HepG2 (cell line): ENCODE results near the gene ZNF514. TPM values are rescaled to one million over a fixed set of nuclear protein-coding genes. Genes with fewer than 3 reads are reported as not detected.

Experiments
- ATAC-seq: fragments of 200-7000 bp; cut with Tn5 transposase; 3 replicates; pipeline ENCODE4 v1.9.1; 2020; ENCODE audit warnings: mild to moderate bottlenecking, moderate library complexity
- BruUV-seq: library from RNA; stranded (reverse); fragments of 400-500 nt; replicated peaks from 2 replicates; lab custom pipeline; 2021; lab: Mats Ljungman, UMichigan
- CTCF ChIA-PET: fragments of 300-600 bp; formaldehyde crosslinking; extraction: SDS; loops from one replicate; lab custom pipeline; 2021; ENCODE audit warnings: low total read pairs, inconsistent platforms, low intra/inter-chr PET ratio; lab: Yijun Ruan, JAX
- POLR2A ChIA-PET: fragments of 350-600 bp; sonication (Branson Sonifier 250); formaldehyde crosslinking; loops from one replicate; lab custom pipeline; 2020; ENCODE audit warnings: antibody characterized with exemption, inconsistent platforms; lab: Yijun Ruan, JAX
- DNase-seq: peaks from one replicate; pipeline ENCODE4 v3.0.0-alpha.2; 2015; ENCODE audit warnings: low spot score
- FAIRE-seq: peaks from 3 replicates; lab custom pipeline; 2011; peaks lifted over from hg19 to GRCh38; lab: Jason Lieb, UNC
- H2AFZ ChIP-seq: one replicate; pipeline ENCODE4 v1.6.1; 2011; ENCODE audit warnings: low read length, inconsistent platforms
- H3K27ac ChIP-seq: fragments of 300-600 bp; 3 replicates; pipeline ENCODE4 v1.8.0; 2011; ENCODE audit warnings: mixed run types, mild to moderate bottlenecking, mixed read lengths, low read length, inconsistent platforms; ENCODE audit not compliant: insufficient read depth; ENCODE audit errors: extremely low read length
- H3K27me3 ChIP-seq, 2 experiments: fragments of 200-600 bp in 1 of 2; 2 replicates in 1 of 2; 3 replicates in 1 of 2; pipeline versions ENCODE4 v1.6.0 to v1.8.0; 2011; ENCODE audit warnings: low read length in 2 of 2, mild to moderate bottlenecking in 2 of 2, moderate library complexity in 2 of 2, inconsistent platforms in 1 of 2; ENCODE audit not compliant: insufficient read depth in 2 of 2, control insufficient read depth in 1 of 2
- H3K36me3 ChIP-seq, 2 experiments: fragments of 200-600 bp in 1 of 2; replicated peaks in 1 of 2; 2 replicates in 1 of 2; 3 replicates in 1 of 2; pipeline versions ENCODE4 v1.5.1 to v1.8.0; 2011; ENCODE audit warnings: low read length in 2 of 2, inconsistent platforms in 1 of 2; ENCODE audit not compliant: insufficient read depth in 2 of 2, control insufficient read depth in 1 of 2
- H3K4me1 ChIP-seq: 2 replicates; pipeline ENCODE4 v1.5.1; 2012; ENCODE audit warnings: low read length, inconsistent platforms; ENCODE audit not compliant: insufficient read depth
- H3K4me2 ChIP-seq: 2 replicates; pipeline ENCODE4 v1.6.0; 2011; ENCODE audit warnings: low read depth, low read length, inconsistent platforms
- H3K4me3 ChIP-seq, 3 experiments: fragments of 200-600 bp in 1 of 3; sonication (generic), shearing (Covaris generic) in 1 of 3; replicated peaks in 1 of 3; 2 replicates each; pipeline ENCODE4 v1.5.1; 2011 to 2016; ENCODE audit warnings: low read length in 3 of 3, inconsistent platforms in 2 of 3, low read depth in 2 of 3, mild to moderate bottlenecking in 2 of 3, control low read depth in 1 of 3, mixed read lengths in 1 of 3; ENCODE audit not compliant: insufficient read depth in 1 of 3
- H3K79me2 ChIP-seq: one replicate; pipeline ENCODE4 v1.6.1; 2011; ENCODE audit warnings: low read length, inconsistent platforms; ENCODE audit not compliant: insufficient read depth
- H3K9ac ChIP-seq: 2 replicates; pipeline ENCODE4 v1.6.0; 2011; ENCODE audit warnings: mild to moderate bottlenecking, low read depth, low read length, inconsistent platforms; ENCODE audit not compliant: insufficient read depth
- H3K9me3 ChIP-seq: 2 replicates; pipeline ENCODE4 v1.5.1; 2012; ENCODE audit warnings: mild to moderate bottlenecking, low read length
- H4K20me1 ChIP-seq: 2 replicates; pipeline ENCODE4 v1.6.0; 2011; ENCODE audit warnings: inconsistent platforms, mild to moderate bottlenecking, low read length, moderate library complexity; ENCODE audit not compliant: insufficient read depth
- DNMT3B ChIP-seq: conservative IDR thresholded peaks from 2 replicates; pipeline ENCODE4 v1.6.1; 2016; ENCODE audit warnings: missing biosample characterization, control low read depth
- FOXK1 ChIP-seq: sonication (generic); formaldehyde crosslinking; IDR thresholded peaks from 2 replicates; pipeline ENCODE4 v1.4.0; 2020; ENCODE audit warnings: low read depth, missing genetic modification reagents, borderline replicate concordance
- FOXO4 ChIP-seq: sonication (generic); formaldehyde crosslinking; conservative IDR thresholded peaks from 2 replicates; pipeline ENCODE4 v1.8.1; 2023; ENCODE audit warnings: missing genetic modification reagents
- KDM5A ChIP-seq: fragments of 200-600 bp; sonication (generic); IDR thresholded peaks from 2 replicates; pipeline ENCODE4 v1.7.0; 2018; ENCODE audit warnings: antibody characterized with exemption, mild to moderate bottlenecking, low read length, borderline replicate concordance
- NFE2 ChIP-seq: sonication (generic); formaldehyde crosslinking; IDR thresholded peaks from 2 replicates; pipeline ENCODE4 v1.4.0; 2020; ENCODE audit warnings: missing genetic modification reagents
- POGK ChIP-seq: sonication (generic); formaldehyde crosslinking; conservative IDR thresholded peaks from 2 replicates; pipeline ENCODE4 v1.8.0; 2022; ENCODE audit warnings: mild to moderate bottlenecking, moderate library complexity, missing genetic modification reagents
- ZC3H13 ChIP-seq: sonication (generic); formaldehyde crosslinking; IDR thresholded peaks from 2 replicates; pipeline ENCODE4 v1.8.1; 2023; ENCODE audit warnings: mild to moderate bottlenecking, missing genetic modification reagents, moderate library complexity
- ZNF3 ChIP-seq: IDR thresholded peaks from 2 replicates; pipeline ENCODE4 v1.7.0; 2017; ENCODE audit warnings: inconsistent platforms
- ZNF616 ChIP-seq: sonication (generic); formaldehyde crosslinking; IDR thresholded peaks from 2 replicates; pipeline ENCODE4 v1.5.0; 2020; ENCODE audit warnings: low read depth, mild to moderate bottlenecking, missing genetic modification reagents
- WGBS: methylation state at CpG from one replicate; pipeline ENCODE4 v1.1.6; 2017; ENCODE audit warnings: low lambda C conversion rate; 5-methylcytosine and 5-hydroxymethylcytosine counted together
- in situ Hi-C: cut with HindIII; loops from 2 replicates; pipeline ENCODE4 v1.10.0; 2017; ENCODE audit warnings: low pct_unique_long_range_greater_than_20kb; ENCODE audit not compliant: extremely low pct_ligation_motif_present
- intact Hi-C: fragments of 100-400 bp; cut with micrococcal nuclease; formaldehyde crosslinking; loops from one replicate; pipeline ENCODE4 v1.10.0; 2022; ENCODE audit not compliant: unreplicated experiment
- polyA plus RNA-seq, 8 experiments: library from polyadenylated mRNA; depleted of rRNA in 3 of 8; stranded (reverse) in 7 of 8; unstranded in 1 of 8; fragments of >200 nt; fragmentation: Illumina TruSeq in 4 of 8; extraction: Trizol in 4 of 8; gene quantifications; 2 replicates each; pipeline versions ENCODE4 v1.2.1 to v1.2.3, GENCODE V29; 2011 to 2016; ENCODE audit warnings: low read depth in 4 of 8, missing spikeins in 1 of 8, mixed read lengths in 1 of 8; ENCODE audit not compliant: insufficient read depth in 1 of 8
- total RNA-seq, 5 experiments: library from RNA; depleted of rRNA; stranded (reverse); fragments of >200 nt; fragmentation: Illumina TruSeq; extraction: Trizol; gene quantifications; 2 replicates each; pipeline ENCODE4 v1.2.3, GENCODE V29; 2016; ENCODE audit warnings: low read depth in 1 of 5
- TF ChIP-seq, protein P1 (sequence below): sonication (generic); formaldehyde crosslinking; IDR thresholded peaks from 2 replicates; pipeline ENCODE4 v1.4.0; 2020; ENCODE audit warnings: missing genetic modification reagents, borderline replicate concordance

The ZNF514 gene
- total and polyA plus RNA-seq, 2 of the 13 experiments (the other 11 are each of a cell fraction or from before 2014, with no cell fraction given) = 15.2 to 18.7 TPM

DNA sequence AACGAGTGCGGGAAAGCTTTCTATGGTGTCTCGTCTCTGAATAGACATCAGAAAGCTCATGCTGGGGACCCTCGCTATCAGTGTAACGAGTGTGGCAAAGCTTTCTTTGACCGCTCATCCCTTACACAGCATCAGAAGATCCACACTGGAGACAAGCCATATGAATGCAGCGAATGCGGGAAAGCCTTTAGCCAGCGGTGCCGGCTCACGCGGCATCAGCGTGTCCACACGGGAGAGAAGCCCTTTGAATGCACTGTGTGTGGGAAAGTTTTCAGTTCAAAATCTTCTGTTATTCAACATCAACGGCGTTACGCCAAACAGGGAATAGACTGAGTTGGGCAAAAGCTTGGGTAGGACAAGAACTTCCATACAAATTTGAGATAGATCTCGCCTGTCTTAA is 22.1 kb upstream of the ZNF514 start:
- BruUV-seq = no TSS peak
- H3K9ac ChIP-seq = no peak overlapping the region
- no peak overlapping the region for H3K4me2 ChIP-seq
- no peaks in the 10 kb centered on the region for H3K9me3 ChIP-seq
- ATAC-seq = no peak
- no peaks in the 10 kb centered on the region for H3K4me1 ChIP-seq
- no peak overlapping the region for H3K4me3 ChIP-seq
- no peaks in the 10 kb centered on the region for H4K20me1 ChIP-seq
- peaks cover 20 to 51% of the 10 kb centered on the region in 2 experiments; a peak in 4 of 5 replicates for H3K36me3 ChIP-seq
- 98% methylated on average over 18 of the region's 18 CpGs for WGBS
- no peak for DNase-seq
- POLR2A ChIA-PET = interaction anchor here (0.7 kb wide), 1 partner anchor 16 kb away, joined by 3 read pairs; the partner anchor contains the start of gene ZNF2
- CTCF ChIA-PET = no interaction called here
- in situ Hi-C loops = no loop called here
- H2AFZ ChIP-seq = no peak overlapping the region
- no peak for FAIRE-seq
- H3K27me3 ChIP-seq = no peaks in the 10 kb centered on the region
- intact Hi-C loops = no loop called here
- H3K79me2 ChIP-seq = no peaks in the 10 kb centered on the region
- no peak overlapping the region for H3K27ac ChIP-seq
- TF ChIP-seq, protein P1, sequence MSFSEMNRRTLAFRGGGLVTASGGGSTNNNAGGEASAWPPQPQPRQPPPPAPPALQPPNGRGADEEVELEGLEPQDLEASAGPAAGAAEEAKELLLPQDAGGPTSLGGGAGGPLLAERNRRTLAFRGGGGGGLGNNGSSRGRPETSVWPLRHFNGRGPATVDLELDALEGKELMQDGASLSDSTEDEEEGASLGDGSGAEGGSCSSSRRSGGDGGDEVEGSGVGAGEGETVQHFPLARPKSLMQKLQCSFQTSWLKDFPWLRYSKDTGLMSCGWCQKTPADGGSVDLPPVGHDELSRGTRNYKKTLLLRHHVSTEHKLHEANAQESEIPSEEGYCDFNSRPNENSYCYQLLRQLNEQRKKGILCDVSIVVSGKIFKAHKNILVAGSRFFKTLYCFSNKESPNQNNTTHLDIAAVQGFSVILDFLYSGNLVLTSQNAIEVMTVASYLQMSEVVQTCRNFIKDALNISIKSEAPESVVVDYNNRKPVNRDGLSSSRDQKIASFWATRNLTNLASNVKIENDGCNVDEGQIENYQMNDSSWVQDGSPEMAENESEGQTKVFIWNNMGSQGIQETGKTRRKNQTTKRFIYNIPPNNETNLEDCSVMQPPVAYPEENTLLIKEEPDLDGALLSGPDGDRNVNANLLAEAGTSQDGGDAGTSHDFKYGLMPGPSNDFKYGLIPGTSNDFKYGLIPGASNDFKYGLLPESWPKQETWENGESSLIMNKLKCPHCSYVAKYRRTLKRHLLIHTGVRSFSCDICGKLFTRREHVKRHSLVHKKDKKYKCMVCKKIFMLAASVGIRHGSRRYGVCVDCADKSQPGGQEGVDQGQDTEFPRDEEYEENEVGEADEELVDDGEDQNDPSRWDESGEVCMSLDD (CRISPR knock-in tag) = no peak
- 0 out of 2 replicates have a peak, but pooled peaks have one; percentile 35 for TF ChIP-seq ZC3H13 (CRISPR knock-in tag)

DNA sequence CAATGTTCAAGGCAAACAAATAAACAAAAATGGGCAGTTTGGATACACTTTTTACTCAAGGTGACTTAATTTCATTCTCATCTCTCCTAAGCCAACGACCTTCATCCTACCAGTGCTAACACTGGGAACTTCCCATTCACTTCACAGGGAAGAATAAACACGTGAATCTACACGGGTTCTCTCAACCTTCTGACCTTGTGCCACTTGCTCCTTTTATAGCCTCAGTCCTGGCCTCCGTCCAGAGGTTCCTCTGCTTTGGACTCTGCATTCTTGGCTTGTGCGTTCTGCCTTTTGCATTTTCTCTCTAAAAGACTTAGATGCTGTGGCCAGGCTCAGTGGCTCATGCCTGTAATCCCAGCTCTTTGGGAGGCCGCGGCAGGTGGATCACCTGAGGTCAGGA is 19.8 kb upstream of the ZNF514 start:
- WGBS = 87% methylated on average over 7 of the region's 7 CpGs
- no peak overlapping the region for H3K4me3 ChIP-seq
- H3K4me1 ChIP-seq = no peaks in the 10 kb centered on the region
- FAIRE-seq (no peak), DNase-seq (no peak), ATAC-seq (no peak)
- in situ Hi-C loops (no loop called here), intact Hi-C loops (no loop called here)
- no peak overlapping the region for H3K4me2 ChIP-seq
- CTCF ChIA-PET = no interaction called here
- H3K36me3 ChIP-seq = peaks cover 21 to 58% of the 10 kb centered on the region in 2 experiments; a peak in 4 of 5 replicates
- peaks cover 10% of the 10 kb centered on the region for H3K79me2 ChIP-seq
- H3K27ac ChIP-seq = no peak overlapping the region
- POLR2A ChIA-PET = no interaction called here
- no TSS peak for BruUV-seq
- H2AFZ ChIP-seq = no peak overlapping the region
- no peaks in the 10 kb centered on the region for H4K20me1 ChIP-seq
- H3K9ac ChIP-seq = no peak overlapping the region
- no peaks in the 10 kb centered on the region for H3K27me3 ChIP-seq
- no peaks in the 10 kb centered on the region for H3K9me3 ChIP-seq
- no peak for TF ChIP-seq KDM5A
- no peak for TF ChIP-seq FOXK1 (CRISPR knock-in tag)
- TF ChIP-seq POGK (CRISPR knock-in tag) = no peak
- TF ChIP-seq ZNF3 (CRISPR knock-in tag) = no peak
- no peak for TF ChIP-seq FOXO4
- no peak for TF ChIP-seq DNMT3B (CRISPR knock-in tag)
- TF ChIP-seq ZNF616 = no peak
- TF ChIP-seq NFE2 (CRISPR knock-in tag) = no peak
